Astrocyte of the spinal cord (primary cell): ENCODE measurements around the gene SLC12A5.

ENCODE experiments used
- DNase-seq: peaks from one replicate; pipeline ENCODE4 v3.0.0; 2011; ENCODE audit warnings: low read depth, low spot score
- H3K4me3 ChIP-seq: 2 replicates; pipeline ENCODE4 v1.5.1; 2011; ENCODE audit warnings: low read depth, mild to moderate bottlenecking, low read length, moderate library complexity
- CTCF ChIP-seq: IDR thresholded peaks from 2 replicates; pipeline ENCODE4 v1.5.1; 2012; ENCODE audit warnings: low read depth, mild to moderate bottlenecking, low read length, inconsistent platforms
- in situ Hi-C: cut with HindIII; loops from 2 replicates; pipeline ENCODE4 v1.10.0; 2017; ENCODE audit warnings: low sequenced_read_pairs

The SLC12A5 gene

GRCh38 chr20:46108435-46108841 is 79.4 kb downstream of the SLC12A5 start:
- in situ Hi-C loops = no loop called here
- no peak for DNase-seq
- no peak for TF ChIP-seq CTCF
- H3K4me3 ChIP-seq = no peak overlapping the region

GRCh38 chr20:46108976-46109375 is 80.0 kb downstream of the SLC12A5 start:
- no peak for TF ChIP-seq CTCF
- no peak for DNase-seq
- H3K4me3 ChIP-seq = no peak overlapping the region
- in situ Hi-C loops = no loop called here
